ENCODE data around the gene RANBP3L. TPM values are rescaled to one million over a fixed set of nuclear protein-coding genes. Genes with fewer than 3 reads are reported as not detected.

Gene RANBP3L
- total RNA-seq, 1 donor from 2014 or later, result not detected

- Mint-ChIP-seq H3K4me3 (no peak overlapping the region), H3K27me3 (ENCODE audit: insufficient read depth, low read depth) (no peaks in the 10 kb centered on the region), H3K9me3 (no peaks in the 10 kb centered on the region), H3K36me3 (peaks cover 21% of the 10 kb centered on the region), H3K4me1 (no peaks in the 10 kb centered on the region), H3K27ac (no peak overlapping the region)
- H3K4me2 ChIP-seq, result no peak overlapping the region
- H3K4me1 ChIP-seq, result no peaks in the 10 kb centered on the region
- peaks cover 4% of the 10 kb centered on the region for H3K36me3 ChIP-seq
- no peaks in the 10 kb centered on the region for H3K9me3 ChIP-seq (ENCODE audit: low read depth)
- no peak overlapping the region for H3K27ac ChIP-seq
- H3K27me3 ChIP-seq, result no peaks in the 10 kb centered on the region
- no peak for TF ChIP-seq EZH2 (IDR thresholded peaks at IDR 0.05)
- no peak for TF ChIP-seq CTCF (IDR thresholded peaks at IDR 0.05)
- TF ChIP-seq EZH2phosphoT487 (IDR thresholded peaks at IDR 0.05), result no peak
- H3K9ac ChIP-seq, result no peak overlapping the region
- no peaks in the 10 kb centered on the region for H3K79me2 ChIP-seq (ENCODE audit: low read depth)
- H3F3A ChIP-seq (ENCODE audit: low read depth), result no peaks in the 10 kb centered on the region
- H4K20me1 ChIP-seq (ENCODE audit: low read depth), result no peaks in the 10 kb centered on the region
- no peak overlapping the region for H3K4me3 ChIP-seq
- no peak for DNase-seq (ENCODE audit: low spot score)
- H2AFZ ChIP-seq (replicated peaks), result no peak overlapping the region
Measured at GRCh38 chr5:36217988-36218387, 83.7 kb downstream of the RANBP3L start.

- Histone ChIP-seq H3K9me3 (ENCODE audit: low read depth) (no peaks in the 10 kb centered on the region), H3K27me3 (no peaks in the 10 kb centered on the region), H3K4me3 (no peak overlapping the region), H2AFZ (replicated peaks) (no peak overlapping the region), H3K9ac (no peak overlapping the region), H3K4me1 (no peaks in the 10 kb centered on the region), H3F3A (ENCODE audit: low read depth) (no peaks in the 10 kb centered on the region), H3K4me2 (no peak overlapping the region), H3K27ac (no peak overlapping the region), H3K79me2 (ENCODE audit: low read depth) (no peaks in the 10 kb centered on the region), H3K36me3 (peaks cover 4% of the 10 kb centered on the region), H4K20me1 (ENCODE audit: low read depth) (no peaks in the 10 kb centered on the region)
- Mint-ChIP-seq H3K36me3 (peaks cover 21% of the 10 kb centered on the region), H3K4me3 (no peak overlapping the region), H3K27me3 (ENCODE audit: insufficient read depth, low read depth) (no peaks in the 10 kb centered on the region), H3K27ac (no peak overlapping the region), H3K9me3 (no peaks in the 10 kb centered on the region), H3K4me1 (no peaks in the 10 kb centered on the region)
- no peak for DNase-seq (ENCODE audit: low spot score)
- TF ChIP-seq EZH2phosphoT487 (IDR thresholded peaks at IDR 0.05) (no peak), EZH2 (IDR thresholded peaks at IDR 0.05) (no peak)
Measured at GRCh38 chr5:36217567-36217966, 84.1 kb downstream of the RANBP3L start.

GRCh38 chr5:36215910-36216309 is 85.8 kb downstream of the RANBP3L start:
- Histone ChIP-seq H3K36me3 (peaks cover 13% of the 10 kb centered on the region), H3K9ac (no peak overlapping the region), H3K27ac (no peak overlapping the region), H3K27me3 (no peaks in the 10 kb centered on the region), H3F3A (ENCODE audit: low read depth) (no peaks in the 10 kb centered on the region), H3K4me3 (no peak overlapping the region), H3K4me1 (no peaks in the 10 kb centered on the region), H4K20me1 (ENCODE audit: low read depth) (no peaks in the 10 kb centered on the region), H3K9me3 (ENCODE audit: low read depth) (no peaks in the 10 kb centered on the region), H2AFZ (replicated peaks) (no peak overlapping the region), H3K79me2 (ENCODE audit: low read depth) (no peaks in the 10 kb centered on the region), H3K4me2 (no peak overlapping the region)
- TF ChIP-seq CTCF (IDR thresholded peaks at IDR 0.05), result no peak
- no peak for TF ChIP-seq EZH2 (IDR thresholded peaks at IDR 0.05)
- TF ChIP-seq EZH2phosphoT487 (IDR thresholded peaks at IDR 0.05), result no peak
- Mint-ChIP-seq H3K4me1 (no peaks in the 10 kb centered on the region), H3K36me3 (peaks cover 15% of the 10 kb centered on the region), H3K27me3 (ENCODE audit: insufficient read depth, low read depth) (no peaks in the 10 kb centered on the region), H3K4me3 (no peak overlapping the region), H3K9me3 (no peaks in the 10 kb centered on the region), H3K27ac (no peak overlapping the region)
- no peak for DNase-seq (ENCODE audit: low spot score)

- no peak for DNase-seq (ENCODE audit: low spot score)
- peaks cover 12% of the 10 kb centered on the region for H3K36me3 Mint-ChIP-seq
- no peak overlapping the region for H2AFZ ChIP-seq (replicated peaks)
Measured at GRCh38 chr5:36214436-36214835, 87.3 kb downstream of the RANBP3L start.

More at GRCh38 chr5:36214436-36214835, 87.3 kb downstream of the RANBP3L start:
- Histone ChIP-seq H4K20me1 (ENCODE audit: low read depth) (no peaks in the 10 kb centered on the region), H3K27ac (no peak overlapping the region), H3K79me2 (ENCODE audit: low read depth) (no peaks in the 10 kb centered on the region), H3K4me2 (no peak overlapping the region), H3K27me3 (no peaks in the 10 kb centered on the region), H3F3A (ENCODE audit: low read depth) (no peaks in the 10 kb centered on the region), H3K4me3 (no peak overlapping the region), H3K36me3 (peaks cover 10% of the 10 kb centered on the region), H3K9ac (no peak overlapping the region), H3K9me3 (ENCODE audit: low read depth) (no peaks in the 10 kb centered on the region), H3K4me1 (no peaks in the 10 kb centered on the region)
- Mint-ChIP-seq H3K4me1 (no peaks in the 10 kb centered on the region), H3K27ac (no peak overlapping the region), H3K9me3 (no peaks in the 10 kb centered on the region), H3K27me3 (ENCODE audit: insufficient read depth, low read depth) (no peaks in the 10 kb centered on the region), H3K4me3 (no peak overlapping the region)
- peak; percentile 24 for TF ChIP-seq CTCF (IDR thresholded peaks at IDR 0.05)
- TF ChIP-seq EZH2phosphoT487 (IDR thresholded peaks at IDR 0.05), result no peak
- TF ChIP-seq EZH2 (IDR thresholded peaks at IDR 0.05), result no peak
